SK-N-MC (cell line): ENCODE results near the gene GRIP1.

Source experiments
- EZH2 ChIP-seq: fragments of 200-600 bp; sonication (generic); IDR thresholded peaks from one replicate; pipeline ENCODE4 v1.6.1; 2017; ENCODE audit warnings: antibody characterized with exemption
- FOXP2 ChIP-seq: optimal IDR thresholded peaks from 2 replicates; pipeline ENCODE3; 2011; ENCODE audit warnings: mild to moderate bottlenecking, moderate library complexity; ENCODE audit not compliant: insufficient read depth; ENCODE audit errors: extremely low read length, control extremely low read depth
- POLR2AphosphoS5 ChIP-seq: IDR thresholded peaks from 2 replicates; pipeline ENCODE4 v1.6.1; 2012; ENCODE audit warnings: mild to moderate bottlenecking, low read depth, low read length, borderline replicate concordance

GRCh38 chr12:66679461-66680084 lies 697 bp upstream of the GRIP1 start:
- no peak for TF ChIP-seq EZH2
- TF ChIP-seq POLR2AphosphoS5: no peak
- no peak for TF ChIP-seq FOXP2
